HFFc6 (cell line): Measurements from ENCODE around the gene LAT. TPM values are rescaled to one million over a fixed set of nuclear protein-coding genes. Genes with fewer than 3 reads are reported as not detected.

Experiments used
- DNase-seq: peaks from one replicate; pipeline ENCODE4 v3.0.0-alpha.2; 2018
- H3K27ac Mint-ChIP-seq: 2 replicates; pipeline ENCODE4 v1.8.0; 2020; ENCODE audit warnings: mild to moderate bottlenecking, mixed read lengths
- H3K27me3 Mint-ChIP-seq: 2 replicates; pipeline ENCODE4 v1.8.0; 2021; ENCODE audit warnings: mild to moderate bottlenecking, moderate library complexity, mixed read lengths; ENCODE audit not compliant: insufficient read depth
- H3K36me3 Mint-ChIP-seq: 2 replicates; pipeline ENCODE4 v1.8.0; 2021; ENCODE audit warnings: low read depth, mixed read lengths
- H3K4me1 Mint-ChIP-seq: 2 replicates; pipeline ENCODE4 v1.8.0; 2020; ENCODE audit warnings: low read depth, mixed read lengths
- H3K4me3 Mint-ChIP-seq: 2 replicates; pipeline ENCODE4 v1.8.0; 2020; ENCODE audit warnings: mild to moderate bottlenecking, moderate library complexity, mixed read lengths
- H3K9me3 Mint-ChIP-seq: 2 replicates; pipeline ENCODE4 v1.8.0; 2020; ENCODE audit warnings: mild to moderate bottlenecking, mixed read lengths
- long read RNA-seq: library from polyadenylated mRNA; unstranded; transcript quantifications from one replicate; pipeline ENCODE4 v2.0.0, GENCODE V29; 2019
- total RNA-seq, 6 experiments: library from RNA; stranded (reverse); fragmentation: NEBNext Ultra II Directional; extraction: Animal tissue kit (Norgen Biotek cat#: 25700); gene quantifications; 2 replicates in 1 of 6; 3 replicates in 5 of 6; pipeline ENCODE4 v1.2.3, GENCODE V29; 2021
- TF ChIP-seq, protein P1 (sequence below): fragments of 200-600 bp; sonication (generic); IDR thresholded peaks from 2 replicates; pipeline ENCODE4 v1.5.0; 2021; ENCODE audit warnings: antibody characterized with exemption, mild to moderate bottlenecking

LAT gene, protein sequence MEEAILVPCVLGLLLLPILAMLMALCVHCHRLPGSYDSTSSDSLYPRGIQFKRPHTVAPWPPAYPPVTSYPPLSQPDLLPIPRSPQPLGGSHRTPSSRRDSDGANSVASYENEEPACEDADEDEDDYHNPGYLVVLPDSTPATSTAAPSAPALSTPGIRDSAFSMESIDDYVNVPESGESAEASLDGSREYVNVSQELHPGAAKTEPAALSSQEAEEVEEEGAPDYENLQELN
- total RNA-seq = 1 to 10 TPM; 2.9 to 5.0 (median 4.4) TPM
- long read RNA-seq, partial matches to known transcripts = 0 of 1 reads
- long read RNA-seq, other reads (novel, unspliced or antisense) = 0 of 1 reads

DNA sequence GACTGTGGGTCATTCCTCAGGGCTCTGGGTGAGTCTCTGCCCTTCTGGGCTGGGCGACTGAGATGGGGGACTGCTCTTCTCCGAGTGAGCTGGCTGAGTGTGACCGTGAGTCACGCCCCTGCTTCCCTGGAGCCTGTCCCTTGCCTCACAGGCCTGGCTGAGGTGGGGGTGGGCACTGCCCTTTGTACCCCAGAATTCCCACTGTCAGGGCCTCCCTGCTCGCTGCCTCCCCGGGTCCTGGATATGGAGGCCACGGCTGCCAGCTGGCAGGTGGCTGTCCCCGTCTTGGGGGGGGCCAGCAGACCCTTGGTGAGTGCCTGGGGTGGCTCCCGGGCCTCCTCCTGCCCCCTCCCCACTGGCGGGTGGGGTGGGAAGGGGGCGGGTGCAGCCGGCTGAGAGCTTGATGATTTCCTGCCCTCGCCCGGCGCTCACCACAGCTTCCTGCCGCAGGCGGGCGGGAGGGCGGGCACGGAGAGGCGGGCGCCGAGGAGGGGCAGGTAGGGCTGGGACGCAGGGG lies at the start of gene LAT:
Gene LAT, plus strand, starts transcription at position 434 of the 517 bp plus-strand sequence. CDS start 366 bp downstream, outside the sequence.
- no peak for DNase-seq
- Mint-ChIP-seq H3K36me3 (peaks cover 23% of the 10 kb centered on the region), H3K27ac (no peak within 1 kb of the TSS), H3K9me3 (peaks cover 8% of the 10 kb centered on the region), H3K4me1 (no peaks in the 10 kb centered on the region), H3K27me3 (no peaks in the 10 kb centered on the region; the same call in 1 of the 2 replicates), H3K4me3 (no peak within 1 kb of the TSS)
- TF ChIP-seq, protein P1, sequence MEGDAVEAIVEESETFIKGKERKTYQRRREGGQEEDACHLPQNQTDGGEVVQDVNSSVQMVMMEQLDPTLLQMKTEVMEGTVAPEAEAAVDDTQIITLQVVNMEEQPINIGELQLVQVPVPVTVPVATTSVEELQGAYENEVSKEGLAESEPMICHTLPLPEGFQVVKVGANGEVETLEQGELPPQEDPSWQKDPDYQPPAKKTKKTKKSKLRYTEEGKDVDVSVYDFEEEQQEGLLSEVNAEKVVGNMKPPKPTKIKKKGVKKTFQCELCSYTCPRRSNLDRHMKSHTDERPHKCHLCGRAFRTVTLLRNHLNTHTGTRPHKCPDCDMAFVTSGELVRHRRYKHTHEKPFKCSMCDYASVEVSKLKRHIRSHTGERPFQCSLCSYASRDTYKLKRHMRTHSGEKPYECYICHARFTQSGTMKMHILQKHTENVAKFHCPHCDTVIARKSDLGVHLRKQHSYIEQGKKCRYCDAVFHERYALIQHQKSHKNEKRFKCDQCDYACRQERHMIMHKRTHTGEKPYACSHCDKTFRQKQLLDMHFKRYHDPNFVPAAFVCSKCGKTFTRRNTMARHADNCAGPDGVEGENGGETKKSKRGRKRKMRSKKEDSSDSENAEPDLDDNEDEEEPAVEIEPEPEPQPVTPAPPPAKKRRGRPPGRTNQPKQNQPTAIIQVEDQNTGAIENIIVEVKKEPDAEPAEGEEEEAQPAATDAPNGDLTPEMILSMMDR = no peak

DNA sequence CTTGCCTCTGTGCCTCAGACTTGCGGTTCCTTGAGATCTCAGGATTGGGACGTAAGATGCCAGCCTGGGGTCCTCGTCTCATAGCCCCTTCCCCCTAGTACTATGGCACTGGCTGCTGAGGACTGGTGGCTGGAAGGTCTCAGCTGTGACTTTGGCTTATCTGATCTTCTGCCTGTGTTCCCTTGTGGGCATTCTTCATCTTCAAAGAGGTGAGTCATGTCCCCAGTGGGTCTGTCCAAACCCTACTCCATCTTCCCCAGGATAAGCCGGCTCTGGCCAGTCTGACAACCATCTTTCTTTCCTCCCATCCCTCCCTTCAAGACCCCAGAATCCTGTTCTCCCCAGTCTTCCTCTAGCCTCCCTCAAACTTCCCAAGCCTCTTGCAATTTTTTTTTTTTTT lies 49.5 kb upstream of the LAT start:
- Mint-ChIP-seq H3K4me1 (peaks cover 9% of the 10 kb centered on the region; the same call in 1 of the 2 replicates), H3K9me3 (no peaks in the 10 kb centered on the region), H3K27me3 (peaks cover 14% of the 10 kb centered on the region), H3K4me3 (no peak overlapping the region), H3K27ac (no peak overlapping the region), H3K36me3 (peaks cover 3% of the 10 kb centered on the region; the same call in 1 of the 2 replicates)
- DNase-seq = no peak
- TF ChIP-seq, protein P1 = no peak

DNA sequence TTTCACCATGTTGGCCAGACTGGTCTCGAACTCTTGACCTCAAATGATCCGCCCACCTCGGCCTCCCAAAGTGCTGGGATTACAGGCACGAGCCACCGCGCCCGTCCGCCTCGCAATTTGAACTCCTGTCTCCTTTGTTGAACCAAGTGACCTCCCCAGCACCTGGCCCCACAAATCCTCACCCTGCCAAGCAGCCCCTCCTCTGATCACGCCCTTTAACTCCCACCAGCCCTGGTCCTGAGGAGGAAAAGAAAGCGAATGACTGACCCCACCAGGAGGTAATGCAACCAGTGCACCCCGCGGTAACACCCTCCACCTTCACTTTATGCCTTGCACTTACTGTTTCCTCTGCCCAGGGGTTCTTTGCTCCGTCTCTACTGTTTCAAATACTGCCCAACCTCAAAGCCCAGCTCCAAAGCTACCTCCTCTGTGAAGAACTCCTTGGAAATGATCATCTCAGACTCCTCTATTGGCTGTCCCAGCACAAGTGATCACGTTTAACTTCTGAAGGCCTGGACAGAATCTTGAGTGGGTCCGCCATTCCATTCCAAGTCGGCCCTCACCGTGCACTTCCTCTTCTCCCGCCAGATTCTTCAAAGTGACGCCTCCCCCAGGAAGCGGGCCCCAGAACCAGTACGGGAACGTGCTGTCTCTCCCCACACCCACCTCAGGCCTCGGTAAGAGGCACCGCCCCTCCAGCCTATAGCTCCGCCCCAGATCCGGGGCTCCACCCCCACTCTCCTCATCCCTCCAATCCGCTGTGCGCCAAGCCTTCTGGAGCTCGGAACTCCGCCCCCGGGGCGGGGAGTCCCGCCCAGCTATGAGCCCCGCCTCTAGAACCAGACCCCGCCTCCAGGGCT lies 48.7 kb upstream of the LAT start:
- peak; percentile 42 for DNase-seq
- peaks cover 3% of the 10 kb centered on the region; the same call in 1 of the 2 replicates for H3K36me3 Mint-ChIP-seq
- H3K4me3 Mint-ChIP-seq = peak overlapping the region; percentile 2; the same call in 1 of the 2 replicates
- H3K9me3 Mint-ChIP-seq = no peaks in the 10 kb centered on the region
- no peak overlapping the region for H3K27ac Mint-ChIP-seq
- TF ChIP-seq, protein P1 = no peak
- H3K27me3 Mint-ChIP-seq = peaks cover 14% of the 10 kb centered on the region
- H3K4me1 Mint-ChIP-seq = peaks cover 9% of the 10 kb centered on the region; the same call in 1 of the 2 replicates

DNA sequence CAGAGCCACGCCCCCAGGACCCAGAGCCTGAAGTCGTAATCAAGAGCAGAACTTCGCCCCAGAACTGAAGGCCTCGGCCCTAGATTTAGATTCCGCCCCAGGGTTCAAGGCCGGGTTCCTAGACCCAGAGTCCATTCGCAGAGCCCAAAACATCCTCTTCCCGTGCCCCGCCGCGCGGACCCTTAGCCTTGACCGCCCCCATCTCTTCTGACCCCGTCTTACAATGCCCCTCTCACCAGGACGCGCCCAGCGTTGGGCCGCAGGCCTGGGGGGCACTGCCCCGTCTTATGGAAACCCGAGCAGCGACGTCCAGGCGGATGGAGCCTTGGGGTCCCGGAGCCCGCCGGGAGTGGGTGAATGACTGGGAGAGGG lies 48.1 kb upstream of the LAT start:
- no peaks in the 10 kb centered on the region for H3K9me3 Mint-ChIP-seq
- no peak overlapping the region for H3K4me3 Mint-ChIP-seq
- no peak overlapping the region for H3K27ac Mint-ChIP-seq
- H3K27me3 Mint-ChIP-seq = peaks cover 14% of the 10 kb centered on the region
- DNase-seq = no peak
- peaks cover 9% of the 10 kb centered on the region; the same call in 1 of the 2 replicates for H3K4me1 Mint-ChIP-seq
- H3K36me3 Mint-ChIP-seq = peaks cover 3% of the 10 kb centered on the region; the same call in 1 of the 2 replicates
- TF ChIP-seq, protein P1 = no peak

DNA sequence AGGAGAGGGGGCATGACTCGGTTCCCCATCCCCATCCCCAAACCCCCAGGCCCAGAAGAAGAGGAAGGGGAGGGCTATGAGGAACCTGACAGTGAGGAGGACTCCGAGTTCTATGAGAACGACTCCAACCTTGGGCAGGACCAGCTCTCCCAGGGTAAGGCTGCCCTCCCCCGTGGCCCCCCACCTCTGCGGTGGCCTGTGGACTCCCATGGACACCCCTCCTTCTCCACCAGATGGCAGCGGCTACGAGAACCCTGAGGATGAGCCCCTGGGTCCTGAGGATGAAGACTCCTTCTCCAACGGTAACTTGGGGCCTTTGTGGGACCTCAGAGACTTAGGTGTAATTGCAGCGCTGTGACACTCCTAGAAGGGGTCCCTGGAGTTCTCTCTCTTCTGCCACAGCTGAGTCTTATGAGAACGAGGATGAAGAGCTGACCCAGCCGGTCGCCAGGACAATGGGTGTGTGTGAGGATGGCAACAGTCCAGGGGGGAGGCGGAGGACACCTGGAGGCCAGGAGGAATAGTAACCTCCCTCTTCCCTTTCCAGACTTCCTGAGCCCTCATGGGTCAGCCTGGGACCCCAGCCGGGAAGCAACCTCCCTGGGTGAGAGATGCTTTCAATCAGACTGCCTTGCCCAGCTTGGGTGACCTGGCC lies 47.5 kb upstream of the LAT start:
- no peak overlapping the region for H3K27ac Mint-ChIP-seq
- no peaks in the 10 kb centered on the region for H3K9me3 Mint-ChIP-seq
- peaks cover 9% of the 10 kb centered on the region; the same call in 1 of the 2 replicates for H3K4me1 Mint-ChIP-seq
- peaks cover 3% of the 10 kb centered on the region; the same call in 1 of the 2 replicates for H3K36me3 Mint-ChIP-seq
- TF ChIP-seq, protein P1 = peak; percentile 21; the same call in 1 of the 2 replicates
- H3K27me3 Mint-ChIP-seq = peaks cover 14% of the 10 kb centered on the region
- no peak for DNase-seq
- H3K4me3 Mint-ChIP-seq = no peak overlapping the region
